GM12864 (cell line): Measurements from ENCODE around the gene GALNT10.

ENCODE experiments used
- DNase-seq: peaks from one replicate; pipeline ENCODE4 v3.0.0-alpha.2; 2011; ENCODE audit warnings: low read depth
- H3K4me3 ChIP-seq: 2 replicates; pipeline ENCODE4 v1.5.1; 2011; ENCODE audit warnings: mild to moderate bottlenecking, low read depth, low read length, control low read depth
- CTCF ChIP-seq: IDR thresholded peaks from 2 replicates; pipeline ENCODE4 v1.5.1; 2011; ENCODE audit warnings: low read depth, mild to moderate bottlenecking, moderate library complexity, low read length, control low read depth, inconsistent platforms; ENCODE audit errors: missing control alignments

GALNT10 gene

GRCh38 chr5:154262342-154262741 is 71.8 kb downstream of the GALNT10 start:
- no peak for TF ChIP-seq CTCF
- no peak for DNase-seq

GRCh38 chr5:154264549-154265196 is 74.1 kb downstream of the GALNT10 start:
- DNase-seq: no peak
- TF ChIP-seq CTCF: no peak
- H3K4me3 ChIP-seq: no peak overlapping the region

More at GRCh38 chr5:154262342-154262741, 71.8 kb downstream of the GALNT10 start:
- H3K4me3 ChIP-seq: no peak overlapping the region

- no peak for TF ChIP-seq CTCF
- no peak overlapping the region for H3K4me3 ChIP-seq
- no peak for DNase-seq
Observed at GRCh38 chr5:154265197-154265773, 74.8 kb downstream of the GALNT10 start.

- no peak overlapping the region for H3K4me3 ChIP-seq
- DNase-seq: no peak
- TF ChIP-seq CTCF: no peak
Observed at GRCh38 chr5:154267516-154267915, 77.0 kb downstream of the GALNT10 start.

- H3K4me3 ChIP-seq: no peak overlapping the region
- no peak for DNase-seq
- no peak for TF ChIP-seq CTCF
Observed at GRCh38 chr5:154268073-154268472, 77.5 kb downstream of the GALNT10 start.

- no peak overlapping the region for H3K4me3 ChIP-seq
- no peak for TF ChIP-seq CTCF
- no peak for DNase-seq
Observed at GRCh38 chr5:154269414-154269813, 78.9 kb downstream of the GALNT10 start.

- no peak for DNase-seq
- no peak for TF ChIP-seq CTCF
- H3K4me3 ChIP-seq: no peak overlapping the region
Observed at GRCh38 chr5:154271466-154271865, 80.9 kb downstream of the GALNT10 start.
